Measurements from ENCODE around the gene CMTM3.
A peak's percentile ranks its signal among the peaks of the same experiment; 100 is the strongest.
"Not testable (repeated sequence)": the region's sequence is repeated elsewhere in the genome, so short reads cannot be mapped to it uniquely, and the experiment has no call there.

CMTM3 gene

GRCh38 chr16:66637806-66638205 is 33.3 kb downstream of the CMTM3 start:
- no peak for DNase-seq

GRCh38 chr16:66639091-66639885 is 34.8 kb downstream of the CMTM3 start:
- no peak for DNase-seq

GRCh38 chr16:66640724-66641314 is 36.3 kb downstream of the CMTM3 start:
- DNase-seq, result no peak

DNA sequence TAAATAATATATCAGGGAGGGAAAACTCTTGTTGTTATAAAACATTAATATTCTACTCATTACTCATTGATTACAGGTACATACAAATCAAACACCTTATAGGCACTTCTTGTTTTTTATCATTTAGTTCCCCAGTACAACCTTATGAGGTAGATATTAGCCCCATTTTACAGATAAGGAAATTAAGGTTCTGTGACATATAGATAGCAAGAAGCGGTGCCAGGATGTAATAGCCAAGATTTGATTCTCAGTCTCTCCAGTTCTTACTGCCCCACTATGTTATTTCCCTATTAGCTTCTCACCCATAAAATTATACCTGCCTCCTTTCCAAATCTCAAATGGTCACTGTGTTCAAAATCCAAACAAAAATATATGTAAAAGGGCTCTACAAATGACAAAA is 36.9 kb downstream of the CMTM3 start:
- no peak for DNase-seq

GRCh38 chr16:66647866-66648265 is 43.4 kb downstream of the CMTM3 start:
- no peak for DNase-seq

GRCh38 chr16:66649167-66649566 is 44.7 kb downstream of the CMTM3 start:
- DNase-seq, result no peak

DNA sequence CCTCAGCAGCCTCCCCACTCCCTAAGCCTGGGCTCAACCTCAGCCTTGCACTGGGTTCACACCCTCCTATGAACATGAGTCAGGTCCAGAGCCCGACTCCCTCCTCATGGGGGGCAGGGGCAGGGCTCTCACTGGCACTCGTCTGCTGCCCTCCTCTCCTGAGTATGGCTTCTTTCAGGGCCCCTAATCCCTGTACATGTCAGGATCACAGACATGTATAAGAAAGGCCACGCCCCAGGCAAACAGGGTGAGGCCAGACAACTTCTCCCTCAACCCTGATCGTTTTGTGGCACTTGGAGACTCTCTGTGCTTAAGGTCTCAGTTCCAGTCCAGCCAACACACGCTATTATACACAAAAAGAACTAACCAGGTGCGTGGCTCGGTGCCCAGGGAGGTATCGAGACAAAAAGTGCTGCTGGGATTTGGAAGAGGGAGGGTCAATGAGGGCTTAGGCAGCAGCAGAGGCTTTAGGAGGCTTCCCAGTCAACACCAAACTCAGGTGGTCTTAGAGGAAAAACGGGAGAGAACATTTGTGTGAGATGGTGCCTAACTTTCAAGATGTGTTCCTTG is 45.2 kb downstream of the CMTM3 start:
- DNase-seq, result no peak

DNA sequence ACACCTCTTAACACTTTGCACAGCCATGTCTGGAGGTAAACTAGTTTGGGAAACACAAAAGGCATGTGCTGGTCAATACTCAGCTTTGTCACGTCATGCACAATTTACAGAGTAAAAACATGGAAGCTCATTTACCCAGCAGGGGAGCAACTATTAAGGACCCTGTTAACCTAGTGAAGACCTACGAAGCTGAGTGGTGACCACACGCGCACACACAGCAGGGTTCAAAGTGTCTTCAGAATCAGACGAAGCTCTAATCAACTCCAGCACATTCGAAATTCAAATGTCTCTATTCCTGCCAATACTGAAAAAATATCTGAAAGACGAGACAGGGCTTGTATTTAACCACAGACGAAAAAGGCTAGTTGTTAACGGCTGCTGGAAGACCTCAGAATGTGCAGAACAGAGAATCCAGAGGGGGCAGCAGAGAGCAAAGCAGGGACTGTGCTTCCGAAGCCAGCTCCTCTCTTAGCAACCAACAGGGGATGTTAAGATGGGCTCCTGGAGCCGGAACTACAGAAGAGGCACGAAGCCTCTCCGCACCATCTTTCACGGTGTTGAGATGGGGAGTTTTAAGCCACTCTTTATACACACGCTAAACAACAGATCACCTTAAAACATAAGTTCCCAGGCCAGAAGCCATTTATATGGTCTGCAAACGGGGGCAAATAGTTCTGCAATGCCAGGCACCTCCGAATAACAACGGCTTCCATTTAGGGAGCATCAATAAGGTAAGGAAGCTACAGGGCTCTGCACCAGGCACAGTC is 46.4 kb downstream of the CMTM3 start:
- peak; percentile 88 for DNase-seq

GRCh38 chr16:66651474-66651765 is 46.9 kb downstream of the CMTM3 start:
- no peak for DNase-seq

GRCh38 chr16:66651965-66652364 is 47.5 kb downstream of the CMTM3 start:
- DNase-seq, result no peak

- DNase-seq, result no peak
These were observed 48.3 kb downstream of the CMTM3 start for GRCh38 chr16:66652661-66653360.

DNA sequence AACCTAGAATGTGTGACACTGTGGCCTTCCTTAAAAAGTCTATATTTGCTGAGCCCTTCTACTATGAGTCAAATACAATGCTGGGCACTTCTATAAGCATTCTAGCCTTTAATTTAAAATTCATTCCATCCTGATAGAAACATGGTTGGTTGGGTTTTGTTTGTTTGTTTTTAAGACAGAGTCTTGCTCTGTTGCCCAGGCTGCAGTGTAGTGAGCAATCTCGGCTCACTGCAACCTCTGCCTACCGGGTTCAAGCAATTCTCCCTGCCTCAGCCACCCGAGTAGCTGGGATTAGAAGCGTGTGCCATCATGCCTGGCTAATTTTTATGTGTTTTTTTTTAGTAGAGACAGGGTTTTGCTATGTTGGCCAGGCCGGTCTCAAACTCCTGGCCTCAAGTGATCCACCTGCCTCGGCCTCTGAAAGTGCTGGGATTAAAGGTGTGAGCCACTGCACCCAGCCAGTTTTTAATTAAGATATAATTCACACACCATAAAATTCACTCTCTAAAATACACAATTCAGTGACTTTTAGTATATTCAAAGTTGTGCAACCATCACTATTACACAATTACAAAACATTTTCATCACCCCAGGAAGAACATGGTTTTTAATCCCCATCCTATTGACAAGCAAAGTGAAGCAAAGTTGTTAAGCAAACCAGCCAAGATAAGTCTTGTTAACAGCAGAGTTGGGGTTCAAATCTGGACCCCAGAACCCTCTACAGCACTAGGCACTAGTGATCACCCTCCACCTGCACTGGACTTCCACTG is 49.3 kb downstream of the CMTM3 start:
- no peak for DNase-seq

- DNase-seq, result no peak
These were observed 52.0 kb downstream of the CMTM3 start for GRCh38 chr16:66656547-66656946.

GRCh38 chr16:66658143-66658859 is 53.8 kb downstream of the CMTM3 start:
- DNase-seq, result no peak

DNA sequence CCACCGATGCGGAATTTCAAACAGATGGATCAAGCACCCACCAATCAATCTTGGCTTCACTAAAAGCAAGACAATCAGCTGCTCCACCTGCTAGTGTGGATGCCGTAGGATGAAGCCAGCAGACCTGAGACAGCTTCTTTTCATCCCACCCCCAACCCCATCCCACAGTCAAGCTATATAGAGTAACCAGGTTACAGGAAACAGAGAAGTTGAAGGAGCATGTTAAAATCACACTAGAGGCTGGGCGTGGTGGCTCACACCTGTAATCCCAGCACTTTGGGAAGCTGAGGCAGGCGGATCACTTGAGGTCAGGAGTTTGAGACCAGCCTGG is 54.3 kb downstream of the CMTM3 start:
- DNase-seq, result no peak

DNA sequence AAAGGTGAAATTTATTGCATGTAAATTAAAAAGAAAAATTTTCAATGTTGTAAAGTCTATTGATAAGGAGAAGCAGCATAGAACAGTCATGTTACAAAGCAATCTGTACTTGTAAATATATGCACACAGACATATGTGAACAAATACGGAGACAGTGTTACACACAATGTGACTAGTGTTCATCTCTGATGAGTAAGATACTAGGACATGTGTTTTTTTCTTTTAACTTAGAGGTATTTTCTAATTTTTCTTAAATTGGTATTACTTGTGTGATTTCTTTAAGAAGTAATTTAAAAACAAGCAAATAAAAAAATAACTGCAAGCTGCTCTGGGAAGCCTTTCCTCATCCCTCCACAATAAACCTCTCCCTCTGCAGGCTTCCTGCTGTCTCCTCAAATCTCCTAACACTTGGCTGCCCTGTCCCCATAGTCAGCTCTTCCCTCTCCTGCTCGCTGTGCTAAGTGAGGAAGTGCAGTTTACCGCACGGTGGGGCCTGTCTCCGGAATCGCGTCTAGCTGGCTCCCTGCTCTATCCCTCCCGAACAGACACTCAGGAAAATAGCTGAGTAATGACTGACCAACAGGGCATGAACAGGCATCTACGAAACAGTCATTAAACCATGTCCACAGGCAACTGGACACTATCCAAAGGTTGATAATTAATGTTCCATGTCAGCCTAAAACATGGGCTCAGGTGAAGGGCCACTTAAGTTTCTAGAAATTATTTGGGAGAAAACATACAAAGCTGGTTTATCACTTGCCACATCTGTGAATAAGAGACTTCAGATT is 56.1 kb downstream of the CMTM3 start:
- DNase-seq, result peak; percentile 63

- DNase-seq, result no peak
These were observed 56.7 kb downstream of the CMTM3 start for GRCh38 chr16:66661210-66661560.

- not testable (repeated sequence) for DNase-seq
These were observed 57.3 kb downstream of the CMTM3 start for GRCh38 chr16:66661671-66662346.

DNA sequence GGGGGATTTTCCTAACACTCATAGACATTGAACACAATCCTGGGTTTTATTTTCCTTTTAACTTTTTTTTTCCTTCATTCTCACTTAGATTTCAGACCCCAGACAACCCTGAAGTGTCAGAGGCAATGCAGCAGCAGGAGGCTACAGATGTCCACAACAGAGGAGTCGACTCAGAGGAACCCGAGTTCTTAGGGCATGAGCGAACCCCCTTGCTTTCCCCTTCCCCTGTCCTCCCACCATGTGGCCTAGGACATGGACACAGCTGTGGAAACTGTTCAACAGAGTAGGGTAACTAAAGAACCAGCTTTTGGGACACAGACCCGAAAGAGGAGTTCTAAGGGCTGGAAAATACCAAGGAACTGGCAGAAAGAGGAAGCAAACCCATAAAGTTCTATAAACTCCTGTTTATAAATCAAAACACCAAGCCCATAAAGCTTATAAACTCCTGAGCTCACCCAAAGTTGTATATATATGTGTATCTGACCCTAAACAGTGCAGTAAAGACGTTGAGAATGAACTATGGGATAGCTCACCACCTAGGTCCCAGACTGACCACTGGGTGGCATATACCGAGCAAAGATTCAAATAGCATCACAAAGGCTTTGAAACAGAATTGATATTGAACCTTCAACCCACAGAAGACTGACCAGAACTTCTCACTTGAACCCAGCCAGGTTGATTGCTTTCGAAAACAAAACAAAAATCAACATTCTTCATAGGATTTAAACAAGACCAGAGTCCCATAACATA is 58.1 kb downstream of the CMTM3 start:
- no peak for DNase-seq

Measured in right forelimb (tissue), 1 donor.